D341Med (cell line): ENCODE measurements around the gene ORC4.
A peak's percentile ranks its signal among the peaks of the same experiment; 100 is the strongest.

Experiments
- DNase-seq: peaks from one replicate; pipeline ENCODE4 v3.0.0; 2012; ENCODE audit warnings: low spot score

Gene ORC4

DNA sequence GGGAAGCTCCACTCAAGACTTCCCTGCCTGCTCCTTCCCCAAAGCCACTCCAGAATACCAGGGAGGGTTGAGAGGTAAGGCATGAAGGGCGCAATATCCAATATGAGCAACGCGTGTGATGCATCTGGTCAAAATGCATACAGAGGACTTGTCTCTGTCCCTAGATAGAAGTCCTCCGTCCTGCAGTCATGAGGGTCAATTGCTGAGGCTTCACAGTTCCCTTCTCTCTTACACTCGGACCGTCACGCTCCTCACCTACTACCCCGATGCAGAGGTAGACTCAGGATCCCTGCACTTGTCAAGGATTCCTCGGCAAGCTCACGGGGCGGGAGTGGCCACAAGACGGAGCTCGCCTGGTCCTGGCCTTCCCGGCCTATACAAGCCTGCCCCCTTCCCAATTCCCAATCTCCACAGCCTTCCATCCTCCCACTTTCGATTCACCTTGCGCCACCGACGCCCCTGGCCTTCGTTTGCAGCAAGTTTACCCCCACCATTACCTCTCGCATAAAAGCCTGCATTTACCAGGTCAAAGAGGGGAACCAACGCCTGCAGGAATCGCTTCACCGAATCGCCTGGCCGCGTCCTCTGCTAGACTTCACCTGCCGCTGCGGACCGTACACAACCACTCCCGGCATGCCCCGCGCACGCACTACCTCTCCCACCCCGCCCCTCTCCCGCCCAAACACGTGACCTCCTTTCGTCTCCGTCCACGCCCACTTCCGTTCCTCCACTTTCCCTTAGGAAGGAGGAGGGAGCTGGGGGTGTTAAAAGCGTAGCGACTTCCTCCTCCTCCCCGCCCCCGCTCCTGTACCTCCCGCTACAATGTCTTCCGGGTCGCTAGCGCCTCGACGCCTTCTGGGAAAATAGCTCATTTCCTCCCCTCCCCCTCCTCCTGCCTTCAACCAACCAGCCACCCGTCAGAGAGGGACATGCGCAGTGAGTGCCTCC lies at the start of gene ORC4:
ORC4 (minus strand) TSS at position 627 of the 948 bp plus-strand sequence. CDS start 44,779 bp downstream, outside the sequence.
- DNase-seq = peak; percentile 89

DNA sequence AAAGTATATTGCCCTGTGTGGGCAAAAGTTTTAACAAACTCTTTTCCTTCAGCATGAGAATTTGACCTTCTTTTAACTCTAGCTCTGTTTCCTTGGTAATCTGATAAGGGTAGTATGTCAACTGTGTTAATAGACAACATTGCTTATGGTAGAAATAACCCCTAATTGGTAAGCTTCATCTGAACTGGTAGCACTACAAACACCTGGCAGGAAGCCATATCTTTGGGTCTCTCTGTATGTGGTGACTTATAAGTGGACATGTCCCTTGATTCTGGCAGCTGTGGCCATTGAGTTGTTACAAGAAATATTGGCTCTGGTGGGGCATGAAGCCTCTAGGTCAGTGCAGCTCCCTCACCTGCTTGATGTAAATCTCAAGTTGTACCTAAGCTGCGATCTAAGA lies 47.3 kb upstream of the ORC4 start:
- DNase-seq = no peak

DNA sequence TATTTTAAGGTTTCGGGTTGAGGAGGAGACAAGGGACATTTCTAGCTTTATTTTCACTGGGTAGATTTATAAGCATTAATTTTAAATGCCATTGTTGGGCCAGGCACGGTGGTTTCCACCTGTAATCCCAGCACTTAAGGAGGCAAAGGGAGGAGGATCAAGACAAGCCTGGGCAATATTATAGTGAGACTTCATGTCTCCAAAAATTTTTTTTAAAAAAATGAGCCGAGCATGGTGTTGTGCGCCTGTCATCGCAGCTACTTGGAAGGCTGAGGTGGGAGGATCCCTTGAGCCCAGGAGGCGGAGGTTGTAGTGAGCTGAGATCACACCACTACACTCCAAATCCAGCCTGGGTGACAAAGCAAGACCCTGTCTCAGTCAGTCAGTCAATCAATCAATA lies 45.4 kb upstream of the ORC4 start:
- DNase-seq = no peak

DNA sequence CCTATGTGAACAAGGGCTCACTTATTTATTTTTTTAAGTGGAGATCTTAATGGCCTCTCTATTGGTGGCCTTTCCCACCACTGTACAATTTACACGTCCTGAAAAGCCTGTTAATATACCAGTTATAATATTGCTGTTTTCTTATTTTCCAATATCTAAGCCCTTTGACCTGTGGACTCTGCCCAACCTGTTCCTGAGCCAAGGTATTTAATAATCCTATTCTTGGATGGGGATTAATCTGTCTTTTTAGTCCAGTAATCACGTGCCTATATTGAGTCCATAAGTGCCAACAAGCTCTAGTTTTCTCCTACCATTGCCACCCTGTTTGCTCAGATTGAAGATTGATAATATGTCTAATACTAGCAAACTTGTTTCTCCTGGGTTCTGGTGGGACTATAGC lies 43.1 kb upstream of the ORC4 start:
- no peak for DNase-seq

- no peak for DNase-seq
Measured at GRCh38 chr2:148058641-148059040, 38.1 kb upstream of the ORC4 start.

DNA sequence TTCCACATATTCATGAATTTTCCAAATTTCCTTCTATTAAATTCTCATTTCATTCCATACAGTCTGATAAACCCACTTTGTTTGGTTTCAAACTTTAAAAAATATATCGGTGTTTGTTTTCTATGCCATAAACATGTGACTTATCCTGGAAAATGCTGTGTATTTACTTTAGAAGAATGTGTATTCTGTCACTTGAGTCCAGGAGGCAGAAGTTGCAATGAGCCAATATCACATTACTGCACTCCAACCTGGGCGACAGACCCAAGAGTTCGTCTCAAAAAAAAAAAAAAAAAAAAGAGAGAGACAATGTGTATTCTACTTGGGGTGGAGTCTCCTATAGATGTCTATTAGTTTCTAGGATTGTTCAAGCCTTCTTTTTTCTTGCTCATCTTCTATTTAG lies 32.1 kb upstream of the ORC4 start:
- DNase-seq = no peak

- no peak for DNase-seq
Measured at GRCh38 chr2:148049284-148049683, 28.7 kb upstream of the ORC4 start.

- DNase-seq = no peak
Measured at GRCh38 chr2:148048475-148049221, 28.1 kb upstream of the ORC4 start.

DNA sequence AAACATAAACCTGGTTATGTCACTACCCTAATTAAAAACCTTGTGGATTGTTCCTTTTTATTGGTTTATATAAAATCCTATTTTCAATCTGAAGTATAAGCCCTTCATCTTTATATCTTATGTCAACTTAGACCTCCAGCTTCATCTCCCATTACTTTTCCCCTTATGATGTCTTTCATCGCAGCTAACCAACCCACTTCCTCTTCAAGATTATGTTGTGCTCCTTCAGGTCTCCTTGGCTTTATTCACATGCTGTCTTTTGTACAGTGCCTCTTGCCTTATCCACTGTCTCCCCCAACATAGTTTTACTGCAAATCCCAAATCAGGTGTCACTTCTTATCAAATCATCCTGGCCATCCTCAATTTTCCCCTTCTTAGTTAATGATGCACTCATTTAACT lies 26.3 kb upstream of the ORC4 start:
- DNase-seq = no peak

GRCh38 chr2:148044322-148044721 lies 23.8 kb upstream of the ORC4 start:
- DNase-seq = no peak

DNA sequence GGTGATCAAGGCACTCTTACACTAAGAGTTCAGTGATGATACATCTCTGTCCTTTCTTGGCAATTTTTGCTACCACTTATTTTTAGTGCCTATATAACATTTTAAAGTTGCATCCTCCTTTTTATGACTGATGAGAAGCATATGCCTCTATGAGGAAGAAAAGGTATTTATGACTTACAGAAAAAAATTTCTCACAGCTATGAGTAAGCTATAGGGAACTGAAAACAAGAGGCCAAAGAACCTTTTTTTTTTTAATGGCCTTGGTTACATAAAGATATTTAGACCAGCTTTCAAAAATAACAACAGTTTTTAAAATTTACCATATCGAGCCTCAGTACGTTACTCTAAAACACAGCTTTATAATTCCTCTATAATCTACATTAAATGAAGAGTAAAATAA lies 21.7 kb upstream of the ORC4 start:
- no peak for DNase-seq

DNA sequence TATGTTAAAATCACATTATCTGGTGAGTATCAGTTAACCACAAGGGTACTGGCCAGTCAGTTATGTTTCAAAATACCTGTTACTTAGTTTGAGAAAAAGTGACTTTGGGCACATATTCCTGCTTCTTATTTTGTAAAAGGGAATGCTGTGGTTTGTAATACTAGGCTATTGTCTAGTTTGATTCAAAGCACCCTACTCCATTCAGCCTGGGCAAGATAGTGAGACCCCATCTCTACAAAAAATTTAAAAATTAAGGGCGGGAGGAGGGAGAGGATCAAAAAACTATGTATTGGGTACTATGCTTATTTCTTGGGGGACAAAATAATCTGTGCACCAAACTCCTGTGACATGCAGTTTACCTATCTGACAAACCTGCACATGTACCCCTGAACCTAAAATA lies 19.2 kb upstream of the ORC4 start:
- no peak for DNase-seq

GRCh38 chr2:148032215-148032614 lies 11.7 kb upstream of the ORC4 start:
- no peak for DNase-seq

GRCh38 chr2:148031152-148031551 lies 10.6 kb upstream of the ORC4 start:
- no peak for DNase-seq

GRCh38 chr2:148028781-148029180 lies 8.2 kb upstream of the ORC4 start:
- no peak for DNase-seq

- no peak for DNase-seq
Measured at GRCh38 chr2:148027822-148028221, 7.3 kb upstream of the ORC4 start.

DNA sequence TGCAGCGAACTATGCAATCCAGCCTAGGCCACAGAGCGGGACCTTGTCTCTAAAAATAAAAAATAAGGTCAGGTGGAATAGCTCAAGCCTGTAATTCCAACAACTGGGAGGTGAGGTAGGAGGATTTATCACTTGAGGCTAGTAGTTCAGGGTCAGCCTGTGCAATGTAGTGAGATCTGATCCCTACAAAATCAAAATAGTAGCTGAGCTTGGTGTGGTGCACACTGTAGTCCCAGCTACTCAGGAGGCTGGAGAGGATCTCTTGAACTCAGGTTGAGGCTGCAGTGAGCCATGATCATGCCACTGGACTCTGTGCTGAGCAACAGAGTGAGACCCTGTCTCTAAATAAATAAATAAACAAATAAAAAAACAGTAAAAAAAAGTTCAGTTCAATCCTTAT lies 6.0 kb upstream of the ORC4 start:
- no peak for DNase-seq

DNA sequence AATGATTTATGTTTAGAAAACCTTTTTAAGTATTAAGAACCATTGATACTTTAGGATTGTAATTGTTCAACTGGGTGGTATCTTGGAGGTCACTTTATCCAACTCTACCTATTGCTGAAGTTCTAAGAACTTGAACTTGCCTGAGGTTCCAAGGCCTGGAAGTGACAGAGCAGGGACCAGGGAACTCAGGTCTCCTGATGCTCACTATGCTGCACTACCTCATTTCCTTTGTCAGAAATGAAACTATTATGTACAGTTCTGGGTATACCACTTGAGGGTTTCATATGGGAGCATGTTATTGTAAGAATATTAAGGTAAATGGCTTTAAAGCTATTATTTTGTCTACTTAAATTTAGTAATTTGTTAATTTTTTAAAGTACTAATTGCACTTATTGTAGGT lies 3.3 kb upstream of the ORC4 start:
- no peak for DNase-seq

- no peak for DNase-seq
Measured at GRCh38 chr2:148022882-148023281, 2.3 kb upstream of the ORC4 start.

DNA sequence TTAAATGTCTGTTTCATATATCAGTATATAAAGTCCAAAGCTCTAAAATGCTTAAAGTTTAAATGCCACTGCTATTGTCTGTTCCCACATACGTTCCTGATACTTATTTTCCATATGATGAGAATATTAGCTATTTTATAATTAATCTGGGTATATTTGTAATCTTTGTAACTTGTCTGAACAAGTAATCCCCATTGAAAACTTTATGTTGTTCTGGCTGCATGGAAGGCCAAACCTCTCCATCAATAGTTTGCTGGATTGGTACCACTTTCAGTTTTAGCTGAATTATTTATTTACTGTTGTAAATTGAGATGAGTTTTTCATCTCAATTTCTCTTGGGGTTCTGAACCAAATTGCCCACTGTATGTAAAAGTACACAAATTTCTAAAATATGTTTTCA lies 1.8 kb upstream of the ORC4 start:
- DNase-seq = no peak

DNA sequence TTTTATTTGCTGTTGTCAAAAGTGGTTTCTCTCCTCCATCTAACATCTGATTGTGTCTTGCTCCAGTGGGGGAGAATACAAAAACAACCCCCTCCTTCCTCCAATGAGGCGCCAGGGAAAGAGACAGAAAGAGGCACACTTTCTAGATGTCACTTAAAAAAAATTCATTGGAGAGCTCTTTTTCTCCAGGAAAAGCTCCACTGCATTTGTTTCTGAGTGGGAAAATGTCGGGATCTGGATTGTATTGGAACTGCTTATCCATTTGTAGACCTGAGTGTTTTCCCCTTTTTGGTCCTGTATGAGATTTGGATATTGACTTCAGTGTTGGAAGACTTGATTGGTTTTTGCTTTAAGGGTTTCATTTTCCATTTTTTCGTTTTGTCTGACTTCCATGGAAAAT lies 1.3 kb upstream of the ORC4 start:
- no peak for DNase-seq

DNA sequence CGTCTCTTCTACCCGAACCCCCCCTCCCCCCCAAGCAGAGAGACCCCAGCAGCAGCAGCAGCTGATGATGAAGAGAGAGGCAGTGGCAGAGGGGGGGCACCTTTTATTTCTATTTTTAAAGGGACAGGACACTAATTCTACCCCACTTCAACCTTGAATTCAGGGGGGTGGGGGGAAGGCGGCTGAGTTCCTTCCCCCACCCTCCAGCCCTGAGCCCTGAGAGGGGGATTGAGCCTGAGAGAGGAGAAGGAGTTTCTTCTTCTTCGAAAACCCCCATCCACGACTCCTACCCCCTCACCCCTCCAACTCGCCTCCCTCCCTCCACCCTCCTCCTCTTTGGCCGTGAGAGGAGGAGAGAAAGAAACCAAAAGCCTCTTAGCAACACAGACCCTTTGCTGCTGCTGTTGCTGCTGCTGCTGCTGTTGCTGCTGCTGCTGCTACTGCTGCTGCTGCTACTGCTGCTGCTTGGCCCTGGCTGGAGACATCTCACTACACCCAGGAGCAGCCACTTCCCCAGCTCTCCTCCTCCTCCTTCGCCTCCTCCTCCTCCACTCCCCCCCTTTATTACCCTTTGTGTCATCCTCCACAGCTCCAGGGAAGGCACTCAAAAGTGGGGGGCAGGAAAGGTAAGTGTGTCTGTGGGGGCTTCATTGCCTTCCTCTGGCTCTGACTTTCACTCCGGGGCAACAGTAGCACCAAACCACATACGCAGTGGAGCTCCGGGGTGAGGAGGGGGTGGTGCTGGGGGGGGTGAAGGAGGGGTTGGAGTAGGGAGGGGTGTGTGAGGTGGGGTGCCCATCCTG lies 723 bp upstream of the ORC4 start, which contains the start of gene MBD5:
MBD5 (plus strand) TSS at position 33 of the 803 bp plus-strand sequence.
- DNase-seq = peak; percentile 18
